Peyer's patch (tissue), 4 donors: Measurements from ENCODE around the gene HOXC11.

Source experiments
- CTCF ChIP-seq, 6 experiments: fragments of 450-650 bp in 4 of 6; fragments of 200-600 bp in 2 of 6; sonication (generic) in 1 of 6; IDR thresholded peaks; one replicate each; pipeline ENCODE4 v1.5.1; 2017 to 2019; ENCODE audit warnings: antibody characterized with exemption in 6 of 6, mild to moderate bottlenecking in 3 of 6, moderate library complexity in 1 of 6
- POLR2A ChIP-seq, 2 donors: fragments of 450-650 bp; IDR thresholded peaks; one replicate each; pipeline ENCODE4 v1.5.1; 2017; ENCODE audit warnings: antibody characterized with exemption in 2 of 2, mild to moderate bottlenecking in 2 of 2, moderate library complexity in 2 of 2

GRCh38 chr12:53935383-53936341 is 37.3 kb upstream of the HOXC11 start:
- no peak for TF ChIP-seq CTCF (IDR thresholded peaks at IDR 0.05)
- no peak for TF ChIP-seq POLR2A (IDR thresholded peaks at IDR 0.05)
